SK-N-SH (cell line): Measurements from ENCODE around the gene KLHL26. TPM values are rescaled to one million over a fixed set of nuclear protein-coding genes. Genes with fewer than 3 reads are reported as not detected.

ENCODE experiments used
- CTCF ChIA-PET: fragments of 300-600, 350-600 bp; formaldehyde crosslinking; extraction: SDS; loops from one replicate; lab custom pipeline; 2021; lab: Yijun Ruan, JAX
- POLR2A ChIA-PET: fragments of 350-600 bp; sonication (Branson Sonifier 250); formaldehyde crosslinking; extraction: SDS; loops from one replicate; lab custom pipeline; 2020; ENCODE audit warnings: antibody characterized with exemption, inconsistent platforms; lab: Yijun Ruan, JAX
- DNase-seq: peaks from one replicate; pipeline ENCODE4 v3.0.0; 2012
- H2AFZ ChIP-seq: fragments of 200-600 bp; sonication (generic); 2 replicates; pipeline ENCODE4 v1.8.1; 2016; ENCODE audit warnings: antibody characterized with exemption, mild to moderate bottlenecking, low read depth
- H3F3A ChIP-seq: fragments of 200-600 bp; sonication (generic); replicated peaks from 2 replicates; pipeline ENCODE3; 2016; ENCODE audit warnings: antibody characterized with exemption, mild to moderate bottlenecking; ENCODE audit not compliant: insufficient read depth
- H3K27ac ChIP-seq, 2 experiments: fragments of 200-500 bp in 1 of 2; fragments of 200-600 bp in 1 of 2; sonication (Bioruptor generic) in 1 of 2; sonication (generic), shearing (Covaris generic) in 1 of 2; 2 replicates each; pipeline versions ENCODE4 v1.5.1 to v1.6.1; 2014 to 2016; ENCODE audit warnings: low read depth in 2 of 2, inconsistent platforms in 1 of 2, low read length in 1 of 2, mild to moderate bottlenecking in 1 of 2, mixed read lengths in 1 of 2
- H3K27me3 ChIP-seq: fragments of 200-600 bp; sonication (generic), shearing (Covaris generic); 2 replicates; pipeline ENCODE4 v1.6.1; 2016; ENCODE audit warnings: mixed run types; ENCODE audit not compliant: insufficient read depth
- H3K36me3 ChIP-seq, 2 experiments: fragments of 200-500 bp in 1 of 2; fragments of 200-600 bp in 1 of 2; sonication (Bioruptor generic) in 1 of 2; sonication (generic) in 1 of 2; replicated peaks in 1 of 2; 2 replicates each; pipeline versions ENCODE3 to v1.5.1; 2014 to 2016; ENCODE audit warnings: low read length in 1 of 2, mild to moderate bottlenecking in 1 of 2; ENCODE audit not compliant: insufficient read depth in 2 of 2, control insufficient read depth in 1 of 2
- H3K4me1 ChIP-seq, 2 experiments: fragments of 200-500 bp in 1 of 2; fragments of 200-600 bp in 1 of 2; sonication (Bioruptor generic) in 1 of 2; sonication (generic), shearing (Covaris generic) in 1 of 2; 2 replicates each; pipeline versions ENCODE4 v1.5.1 to v1.6.1; 2014 to 2016; ENCODE audit warnings: low read depth in 1 of 2, low read length in 1 of 2, mixed run types in 1 of 2; ENCODE audit not compliant: insufficient read depth in 2 of 2, control insufficient read depth in 1 of 2
- H3K4me2 ChIP-seq: fragments of 200-600 bp; sonication (generic), shearing (Covaris generic); 2 replicates; pipeline ENCODE4 v1.6.1; 2017; ENCODE audit warnings: mixed run types
- H3K4me3 ChIP-seq, 2 experiments: fragments of 200-500 bp in 1 of 2; fragments of 200-600 bp in 1 of 2; sonication (Bioruptor generic) in 1 of 2; sonication (generic), shearing (Covaris generic) in 1 of 2; 2 replicates each; pipeline versions ENCODE4 v1.5.1 to v1.8.1; 2014 to 2016; ENCODE audit warnings: low read depth in 2 of 2, inconsistent platforms in 1 of 2, low read length in 1 of 2, mild to moderate bottlenecking in 1 of 2, mixed read lengths in 1 of 2, moderate library complexity in 1 of 2
- H3K79me2 ChIP-seq: fragments of 200-600 bp; sonication (generic); 2 replicates; pipeline ENCODE4 v1.8.1; 2017; ENCODE audit warnings: mild to moderate bottlenecking; ENCODE audit not compliant: insufficient read depth
- H3K9ac ChIP-seq: fragments of 200-600 bp; sonication (generic); 2 replicates; pipeline ENCODE4 v1.6.1; 2017; ENCODE audit warnings: mixed run types
- H3K9me2 ChIP-seq: fragments of 200-600 bp; sonication (generic); 2 replicates; pipeline ENCODE4 v1.6.1; 2017; ENCODE audit warnings: mixed run types
- H3K9me3 ChIP-seq: fragments of 200-600 bp; sonication (generic); 2 replicates; pipeline ENCODE4 v1.6.1; 2017; ENCODE audit warnings: mixed run types, mild to moderate bottlenecking, moderate library complexity
- H4K20me1 ChIP-seq: fragments of 200-600 bp; sonication (generic); 2 replicates; pipeline ENCODE4 v1.6.1; 2017; ENCODE audit warnings: mild to moderate bottlenecking, mixed run types; ENCODE audit not compliant: insufficient read depth
- CHD2 ChIP-seq: fragments of 150-350 bp; IDR thresholded peaks from 2 replicates; pipeline ENCODE4 v1.6.1; 2018; ENCODE audit warnings: low read length; ENCODE audit not compliant: partially characterized antibody
- ELF1 ChIP-seq: IDR thresholded peaks from 2 replicates; pipeline ENCODE4 v1.4.0; 2012
- EZH2phosphoT487 ChIP-seq: fragments of 200-600 bp; sonication (generic); IDR thresholded peaks from 2 replicates; pipeline ENCODE4 v1.6.1; 2017; ENCODE audit warnings: low read depth, mixed run types, mild to moderate bottlenecking, antibody characterized with exemption, moderate library complexity, borderline replicate concordance
- FOSL2 ChIP-seq: IDR thresholded peaks from 2 replicates; pipeline ENCODE4 v1.4.0; 2012; ENCODE audit warnings: low read depth, mild to moderate bottlenecking, moderate library complexity, borderline replicate concordance
- FOXJ3 ChIP-seq: sonication (generic); formaldehyde crosslinking; IDR thresholded peaks from 2 replicates; pipeline ENCODE4 v1.5.1; 2020; ENCODE audit warnings: mild to moderate bottlenecking, missing genetic modification reagents
- FOXM1 ChIP-seq: IDR thresholded peaks from 2 replicates; pipeline ENCODE4 v1.4.0; 2012; ENCODE audit warnings: low read depth, mild to moderate bottlenecking
- JUND ChIP-seq: IDR thresholded peaks from 2 replicates; pipeline ENCODE4 v1.4.0; 2012
- MEF2A ChIP-seq: IDR thresholded peaks from 2 replicates; pipeline ENCODE4 v1.4.0; 2012; ENCODE audit warnings: low read depth, borderline replicate concordance
- NRF1 ChIP-seq: IDR thresholded peaks from 2 replicates; pipeline ENCODE4 v1.6.1; 2012; ENCODE audit warnings: low read depth, mild to moderate bottlenecking, low read length
- RAD21 ChIP-seq: IDR thresholded peaks from 2 replicates; pipeline ENCODE4 v1.6.1; 2012; ENCODE audit warnings: mild to moderate bottlenecking, low read length
- RXRA ChIP-seq: IDR thresholded peaks from 2 replicates; pipeline ENCODE4 v1.4.0; 2012; ENCODE audit warnings: low read depth, mild to moderate bottlenecking, borderline replicate concordance
- SMC3 ChIP-seq: IDR thresholded peaks from 2 replicates; pipeline ENCODE4 v1.6.1; 2012; ENCODE audit warnings: low read depth, low read length, improper control_type of control experiment
- TCF12 ChIP-seq: IDR thresholded peaks from 2 replicates; pipeline ENCODE4 v1.4.0; 2012
- TEAD4 ChIP-seq: IDR thresholded peaks from 2 replicates; pipeline ENCODE4 v1.4.0; 2012; ENCODE audit warnings: mild to moderate bottlenecking, borderline replicate concordance; ENCODE audit not compliant: insufficient read depth
- YY1 ChIP-seq: IDR thresholded peaks from 2 replicates; pipeline ENCODE4 v1.4.0; 2012; ENCODE audit warnings: low read depth, mild to moderate bottlenecking
- ZBTB33 ChIP-seq: IDR thresholded peaks from 2 replicates; pipeline ENCODE4 v1.4.0; 2012; ENCODE audit warnings: low read depth, borderline replicate concordance
- WGBS: methylation state at CpG from one replicate; pipeline ENCODE4 v1.1.6; 2017; ENCODE audit warnings: low lambda C conversion rate; 5-methylcytosine and 5-hydroxymethylcytosine counted together
- polyA plus RNA-seq, 3 experiments: library from polyadenylated mRNA; depleted of rRNA; stranded (reverse); fragments of >200 nt; gene quantifications; 2 replicates each; pipeline ENCODE4 v1.2.3, GENCODE V29; 2012
- TF ChIP-seq, protein P1 (sequence below): IDR thresholded peaks from 2 replicates; pipeline ENCODE4; 2012
- TF ChIP-seq, protein P2 (sequence below): IDR thresholded peaks from 2 replicates; pipeline ENCODE4 v1.6.1; 2012; ENCODE audit warnings: mild to moderate bottlenecking, low read depth, low read length, moderate library complexity
- TF ChIP-seq, protein P3 (sequence below): fragments of 150-350 bp; IDR thresholded peaks from 2 replicates; pipeline ENCODE4 v1.6.1; 2017; ENCODE audit warnings: antibody characterized with exemption, low read length, low read depth, borderline replicate concordance

KLHL26 gene
- polyA plus RNA-seq, 1 of the 3 experiments (the other 2 are of a cell fraction) = 4.6 TPM

GRCh38 chr19:18666317-18666716, 29.5 kb downstream of the KLHL26 start:
- Histone ChIP-seq H3K9me3 (no peaks in the 10 kb centered on the region), H3K9me2 (no peaks in the 10 kb centered on the region), H3K27ac (no peak overlapping the region), H3K4me3 (no peak overlapping the region), H3K9ac (no peak overlapping the region), H3K27me3 (no peaks in the 10 kb centered on the region), H4K20me1 (no peaks in the 10 kb centered on the region), H3F3A (peaks cover under 1% of the 10 kb centered on the region)
- ChIA-PET POLR2A (no interaction called here), CTCF (interaction anchor here (0.6 to 1.7 kb wide), 2 partner anchors 46 to 200 kb away, joined by 3 to 4 read pairs; no protein-coding TSS in a partner anchor)
- 80% methylated on average over 5 of the region's 12 CpGs for WGBS
- TF ChIP-seq, protein P1, sequence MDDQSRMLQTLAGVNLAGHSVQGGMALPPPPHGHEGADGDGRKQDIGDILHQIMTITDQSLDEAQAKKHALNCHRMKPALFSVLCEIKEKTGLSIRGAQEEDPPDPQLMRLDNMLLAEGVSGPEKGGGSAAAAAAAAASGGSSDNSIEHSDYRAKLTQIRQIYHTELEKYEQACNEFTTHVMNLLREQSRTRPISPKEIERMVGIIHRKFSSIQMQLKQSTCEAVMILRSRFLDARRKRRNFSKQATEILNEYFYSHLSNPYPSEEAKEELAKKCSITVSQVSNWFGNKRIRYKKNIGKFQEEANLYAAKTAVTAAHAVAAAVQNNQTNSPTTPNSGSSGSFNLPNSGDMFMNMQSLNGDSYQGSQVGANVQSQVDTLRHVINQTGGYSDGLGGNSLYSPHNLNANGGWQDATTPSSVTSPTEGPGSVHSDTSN = no peak
- TF ChIP-seq JUND = no peak
- TF ChIP-seq TCF12 = no peak
- no peak for TF ChIP-seq SMC3
- TF ChIP-seq, protein P2, sequence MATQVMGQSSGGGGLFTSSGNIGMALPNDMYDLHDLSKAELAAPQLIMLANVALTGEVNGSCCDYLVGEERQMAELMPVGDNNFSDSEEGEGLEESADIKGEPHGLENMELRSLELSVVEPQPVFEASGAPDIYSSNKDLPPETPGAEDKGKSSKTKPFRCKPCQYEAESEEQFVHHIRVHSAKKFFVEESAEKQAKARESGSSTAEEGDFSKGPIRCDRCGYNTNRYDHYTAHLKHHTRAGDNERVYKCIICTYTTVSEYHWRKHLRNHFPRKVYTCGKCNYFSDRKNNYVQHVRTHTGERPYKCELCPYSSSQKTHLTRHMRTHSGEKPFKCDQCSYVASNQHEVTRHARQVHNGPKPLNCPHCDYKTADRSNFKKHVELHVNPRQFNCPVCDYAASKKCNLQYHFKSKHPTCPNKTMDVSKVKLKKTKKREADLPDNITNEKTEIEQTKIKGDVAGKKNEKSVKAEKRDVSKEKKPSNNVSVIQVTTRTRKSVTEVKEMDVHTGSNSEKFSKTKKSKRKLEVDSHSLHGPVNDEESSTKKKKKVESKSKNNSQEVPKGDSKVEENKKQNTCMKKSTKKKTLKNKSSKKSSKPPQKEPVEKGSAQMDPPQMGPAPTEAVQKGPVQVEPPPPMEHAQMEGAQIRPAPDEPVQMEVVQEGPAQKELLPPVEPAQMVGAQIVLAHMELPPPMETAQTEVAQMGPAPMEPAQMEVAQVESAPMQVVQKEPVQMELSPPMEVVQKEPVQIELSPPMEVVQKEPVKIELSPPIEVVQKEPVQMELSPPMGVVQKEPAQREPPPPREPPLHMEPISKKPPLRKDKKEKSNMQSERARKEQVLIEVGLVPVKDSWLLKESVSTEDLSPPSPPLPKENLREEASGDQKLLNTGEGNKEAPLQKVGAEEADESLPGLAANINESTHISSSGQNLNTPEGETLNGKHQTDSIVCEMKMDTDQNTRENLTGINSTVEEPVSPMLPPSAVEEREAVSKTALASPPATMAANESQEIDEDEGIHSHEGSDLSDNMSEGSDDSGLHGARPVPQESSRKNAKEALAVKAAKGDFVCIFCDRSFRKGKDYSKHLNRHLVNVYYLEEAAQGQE = no peak
- no peak for TF ChIP-seq FOSL2
- no peak for TF ChIP-seq ELF1
- TF ChIP-seq EZH2phosphoT487 = no peak
- no peak for TF ChIP-seq MEF2A
- TF ChIP-seq FOXM1 = no peak
- TF ChIP-seq RXRA = no peak
- TF ChIP-seq YY1 = no peak
- no peak for TF ChIP-seq CHD2
- TF ChIP-seq, protein P3, sequence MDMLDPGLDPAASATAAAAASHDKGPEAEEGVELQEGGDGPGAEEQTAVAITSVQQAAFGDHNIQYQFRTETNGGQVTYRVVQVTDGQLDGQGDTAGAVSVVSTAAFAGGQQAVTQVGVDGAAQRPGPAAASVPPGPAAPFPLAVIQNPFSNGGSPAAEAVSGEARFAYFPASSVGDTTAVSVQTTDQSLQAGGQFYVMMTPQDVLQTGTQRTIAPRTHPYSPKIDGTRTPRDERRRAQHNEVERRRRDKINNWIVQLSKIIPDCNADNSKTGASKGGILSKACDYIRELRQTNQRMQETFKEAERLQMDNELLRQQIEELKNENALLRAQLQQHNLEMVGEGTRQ = no peak
- TF ChIP-seq FOXJ3 (CRISPR knock-in tag) = no peak
- TF ChIP-seq NRF1 = no peak
- no peak for TF ChIP-seq TEAD4
- TF ChIP-seq ZBTB33 = no peak
- TF ChIP-seq RAD21 = no peak
- TF ChIP-seq, all 33 proteins: peak for 0
- Histone ChIP-seq H3K4me2 (no peak overlapping the region), H3K4me1 (peaks cover 7 to 19% of the 10 kb centered on the region in 2 experiments), H3K36me3 (peaks cover 0 to 19% of the 10 kb centered on the region in 2 experiments), H2AFZ (no peak overlapping the region), H3K79me2 (no peaks in the 10 kb centered on the region)
- DNase-seq = no peak
